DMS53 treated with DMSO at 0.1 percent for 48 hours (cell line): Measurements from ENCODE around the gene TGFA.
A peak's percentile ranks its signal among the peaks of the same experiment; 100 is the strongest.

Source experiments
- DNase-seq: peaks from one replicate; lab custom pipeline; 2025; ENCODE audit not compliant: unreplicated experiment; lab: John Stamatoyannopoulos, UW

Gene TGFA

GRCh38 chr2:70523996-70524965 is 29.3 kb downstream of the TGFA start:
- no peak for DNase-seq

DNA sequence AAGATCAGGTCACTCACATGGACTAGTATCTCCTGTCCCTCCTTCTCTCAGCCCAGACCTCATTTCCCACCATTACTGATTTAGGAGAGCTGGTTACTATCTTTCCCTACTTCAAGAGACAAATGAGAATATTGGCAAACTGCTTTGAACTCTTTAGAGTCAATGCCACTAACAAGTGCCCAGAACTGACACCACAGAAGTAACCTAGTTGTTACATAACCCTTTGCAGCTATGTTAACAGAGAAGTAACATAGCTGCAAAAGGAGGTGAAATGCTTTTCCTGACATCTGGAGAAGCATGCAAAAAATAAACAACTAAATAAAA is 30.0 kb downstream of the TGFA start:
- DNase-seq: no peak

DNA sequence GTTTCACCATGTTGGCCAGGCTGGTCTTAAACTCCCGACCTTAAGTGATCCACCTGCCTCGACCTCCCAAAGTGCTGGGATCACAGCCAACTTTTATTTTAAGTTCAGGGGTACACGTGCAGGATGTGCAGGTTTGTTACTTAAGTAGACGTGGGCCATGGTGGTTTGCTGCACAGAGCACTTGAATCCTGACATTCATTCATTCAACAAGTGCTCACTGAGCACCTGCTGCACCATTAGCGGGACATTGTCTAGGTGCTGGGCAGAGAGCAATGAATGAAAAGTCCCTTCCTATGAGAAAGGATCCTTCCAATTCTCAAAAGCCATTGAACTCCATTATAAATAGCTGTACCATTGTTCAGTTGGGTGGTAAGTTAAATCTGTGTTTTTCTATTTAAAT is 31.0 kb downstream of the TGFA start:
- DNase-seq: no peak

DNA sequence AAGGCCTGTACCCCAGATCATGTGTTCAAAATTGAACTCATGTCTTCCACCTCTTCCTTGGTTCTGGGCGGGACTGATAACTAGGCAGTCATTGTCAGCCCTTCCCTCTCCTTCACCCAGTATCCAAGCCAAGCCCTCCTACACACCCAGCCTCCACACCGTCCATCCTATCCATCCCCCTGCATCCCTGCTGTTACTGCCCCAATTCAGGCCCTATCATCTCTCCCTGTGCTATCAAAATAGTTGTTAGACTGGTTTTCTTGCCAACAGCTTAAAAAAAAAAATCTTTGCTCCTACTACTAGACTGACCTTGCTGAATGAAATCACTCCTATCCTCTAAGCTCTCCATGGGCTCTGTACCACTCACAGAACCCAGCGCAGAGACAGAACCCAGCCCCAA is 32.8 kb downstream of the TGFA start:
- DNase-seq: peak; percentile 46

GRCh38 chr2:70519453-70519852 is 34.2 kb downstream of the TGFA start:
- DNase-seq: no peak

GRCh38 chr2:70518557-70518956 is 35.1 kb downstream of the TGFA start:
- DNase-seq: no peak

GRCh38 chr2:70517804-70518203 is 35.8 kb downstream of the TGFA start:
- DNase-seq: no peak

DNA sequence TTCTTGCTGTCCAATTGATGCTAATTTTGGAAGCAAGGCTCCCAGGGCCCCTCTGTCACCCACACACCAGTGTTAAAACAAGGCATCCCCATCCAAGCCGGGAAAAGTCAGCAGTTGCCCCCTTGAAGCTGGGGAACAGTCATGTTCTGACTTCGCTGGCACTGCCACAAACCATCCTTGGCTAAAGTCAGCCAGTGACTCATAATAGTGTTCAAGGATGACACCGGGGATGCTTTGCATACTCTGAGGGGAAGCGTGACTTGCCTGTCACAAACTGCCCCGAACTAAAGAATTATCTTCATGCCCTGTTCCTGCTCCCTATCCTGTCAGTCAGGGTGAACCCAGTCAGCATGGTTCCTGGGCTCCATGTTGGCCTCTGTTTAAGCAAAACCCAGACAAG is 37.0 kb downstream of the TGFA start:
- no peak for DNase-seq

- DNase-seq: no peak
Measured at GRCh38 chr2:70515938-70516337, 37.7 kb downstream of the TGFA start.

- DNase-seq: peak; percentile 81
Measured at GRCh38 chr2:70514612-70515055, 39.0 kb downstream of the TGFA start.

DNA sequence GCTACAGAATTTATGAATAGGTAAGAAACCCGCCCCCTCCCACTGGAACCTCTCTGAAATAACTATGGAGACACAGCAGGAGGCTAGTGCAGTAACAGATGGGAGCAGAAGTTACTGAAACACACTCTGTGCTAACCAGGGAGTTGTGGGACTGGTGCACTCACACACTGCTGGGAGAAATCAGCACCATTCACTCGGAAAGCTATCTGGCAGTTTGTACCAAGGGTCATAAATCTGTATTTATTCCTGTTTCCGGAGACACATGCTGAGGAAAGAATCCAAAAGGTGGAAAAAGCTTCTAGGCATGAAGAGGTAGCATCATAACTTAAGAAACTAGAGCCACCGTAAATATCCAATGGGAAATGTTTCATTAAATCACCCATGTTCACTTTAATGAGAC is 39.9 kb downstream of the TGFA start:
- no peak for DNase-seq

GRCh38 chr2:70511971-70512729 is 41.5 kb downstream of the TGFA start:
- no peak for DNase-seq

DNA sequence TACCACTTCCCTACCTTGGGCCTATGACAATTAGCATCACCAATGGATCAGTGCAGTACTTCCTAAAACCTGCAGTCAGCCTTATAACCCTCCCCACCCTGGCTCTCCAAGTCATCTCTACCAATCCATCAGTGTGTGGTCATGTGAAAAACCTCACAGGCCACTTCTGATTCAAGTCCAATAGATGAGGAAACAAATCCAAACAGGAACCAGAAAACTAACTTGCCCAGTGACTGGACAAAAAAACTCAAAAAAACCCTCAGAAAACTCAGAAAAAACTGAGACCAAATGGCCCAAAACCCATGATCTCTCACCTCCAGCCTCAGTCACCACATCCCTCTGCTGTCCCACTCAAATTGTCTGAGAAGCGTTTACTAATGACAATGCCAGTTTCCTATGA is 43.3 kb downstream of the TGFA start:
- no peak for DNase-seq

DNA sequence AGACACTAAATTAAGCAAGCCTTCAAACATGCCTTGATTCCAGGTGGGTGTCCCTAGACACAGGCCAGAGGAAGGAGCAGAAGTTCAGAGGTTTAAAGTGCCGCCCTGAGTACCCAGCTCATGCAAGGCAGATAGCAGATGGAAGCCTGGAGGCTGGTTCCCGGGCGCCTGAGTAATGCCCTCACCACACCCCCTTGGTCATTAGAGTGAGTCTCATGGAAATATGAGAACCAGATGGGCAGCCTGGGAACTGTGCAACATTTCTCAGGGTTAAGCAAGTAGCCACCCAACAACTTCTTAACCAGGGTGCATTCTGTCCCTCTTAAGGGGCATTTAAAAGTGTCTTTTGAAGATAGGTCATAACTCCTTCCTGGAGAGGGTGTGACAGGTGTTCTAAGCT is 44.1 kb downstream of the TGFA start:
- DNase-seq: no peak

DNA sequence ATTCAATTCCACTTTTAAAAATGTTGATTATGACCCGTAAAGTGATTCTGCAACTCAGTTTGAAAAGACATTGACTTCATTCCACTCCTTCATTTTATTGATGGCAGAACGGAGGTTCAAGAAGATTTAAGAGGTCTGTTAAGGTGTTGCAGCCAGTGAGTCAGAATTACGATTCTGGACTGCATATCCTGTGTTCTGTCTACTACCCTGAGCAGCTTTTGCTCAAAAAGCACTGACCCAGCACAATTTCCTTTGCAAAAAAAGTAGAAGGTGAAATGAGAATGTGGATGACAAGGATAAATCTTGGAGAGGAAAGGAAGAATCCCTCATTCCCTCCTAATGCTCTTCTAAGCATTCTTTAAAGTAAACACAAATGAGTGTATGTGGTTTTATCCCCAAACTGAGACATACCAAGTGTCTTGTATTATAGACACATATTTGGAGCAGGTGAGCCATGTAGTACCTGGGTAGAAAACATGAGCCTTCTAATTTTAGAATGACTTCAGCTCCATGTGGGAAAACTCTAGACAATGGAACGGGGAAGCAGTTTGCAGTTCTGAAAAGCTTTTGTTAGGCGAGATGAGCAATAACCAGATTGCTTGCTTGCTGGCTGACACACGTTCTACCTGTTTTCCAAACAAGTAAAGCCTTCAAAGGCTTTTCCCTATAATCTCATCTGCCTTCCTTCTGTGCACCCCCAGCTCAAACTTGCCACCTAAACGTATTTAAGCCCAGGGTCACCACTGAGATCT is 44.7 kb downstream of the TGFA start:
- no peak for DNase-seq

- no peak for DNase-seq
Measured at GRCh38 chr2:70505613-70506391, 47.8 kb downstream of the TGFA start.

DNA sequence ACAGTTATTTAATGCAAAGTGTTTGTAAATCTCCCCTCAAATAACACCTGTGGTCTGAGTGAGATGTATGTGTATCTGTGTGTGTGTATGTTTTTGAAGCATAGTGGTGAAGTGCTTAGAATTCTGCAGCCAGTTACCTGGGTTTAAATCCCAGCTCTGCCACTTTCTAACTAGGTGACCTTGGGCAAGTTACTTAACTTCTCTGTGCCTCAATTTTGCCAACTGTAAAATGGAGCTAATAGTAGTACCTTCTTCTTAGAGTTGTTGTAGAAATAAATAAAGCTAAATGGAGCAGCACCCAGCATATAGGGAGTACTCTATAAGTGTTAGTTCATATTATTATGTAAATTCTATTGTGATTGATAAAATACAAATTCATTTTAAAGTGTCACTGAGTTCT is 48.9 kb downstream of the TGFA start:
- no peak for DNase-seq

DNA sequence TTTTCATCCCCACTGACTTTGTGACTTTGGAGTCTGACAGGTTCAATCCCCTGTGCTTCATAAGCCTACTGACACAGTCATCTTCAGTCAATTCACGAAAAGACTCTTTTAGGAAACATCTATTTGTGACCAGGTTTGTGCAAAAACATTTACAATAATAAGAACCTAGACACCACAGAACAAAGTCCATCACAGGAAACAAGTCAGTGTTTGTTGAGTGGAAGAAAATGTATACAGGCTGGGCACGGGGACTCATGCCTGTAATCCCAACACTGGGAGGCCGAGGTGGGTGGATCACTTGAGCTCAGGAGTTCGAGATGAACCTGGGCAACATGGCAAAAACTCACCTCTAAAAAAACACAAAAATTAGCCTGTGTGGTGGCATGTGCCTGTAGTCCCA is 49.7 kb downstream of the TGFA start:
- DNase-seq: no peak

- DNase-seq: no peak
Measured at GRCh38 chr2:70501728-70502127, 51.9 kb downstream of the TGFA start.

- DNase-seq: no peak
Measured at GRCh38 chr2:70501215-70501614, 52.4 kb downstream of the TGFA start.

GRCh38 chr2:70499253-70499652 is 54.4 kb downstream of the TGFA start:
- DNase-seq: no peak
